RWPE2 (cell line): ENCODE data around the gene NACA.
A peak's percentile ranks its signal among the peaks of the same experiment; 100 is the strongest.
"Not testable (repeated sequence)": the region's sequence is repeated elsewhere in the genome, so short reads cannot be mapped to it uniquely, and the experiment has no call there.

Experiments used
- ATAC-seq: fragments of 200-7000 bp; cut with Tn5 transposase; 3 replicates; pipeline ENCODE4 v1.9.1; 2021; ENCODE audit warnings: low read depth
- DNase-seq: peaks from one replicate; pipeline ENCODE4 v3.0.0-alpha.2; 2020; ENCODE audit warnings: low spot score
- H3K27ac ChIP-seq: fragments of 450-650 bp; 2 replicates; pipeline ENCODE4 v1.5.1; 2017; ENCODE audit warnings: mild to moderate bottlenecking; ENCODE audit not compliant: poor library complexity, severe bottlenecking
- H3K27me3 ChIP-seq: fragments of 250-450 bp; sonication (Bioruptor Pico); 2 replicates; pipeline ENCODE4 v1.5.1; 2021; ENCODE audit warnings: mild to moderate bottlenecking, moderate library complexity; ENCODE audit not compliant: insufficient read depth, poor library complexity, severe bottlenecking
- H3K36me3 ChIP-seq: fragments of 250-450 bp; sonication (Bioruptor Pico); 2 replicates; pipeline ENCODE4 v1.5.1; 2020; ENCODE audit warnings: low read depth, mild to moderate bottlenecking, moderate library complexity
- H3K4me1 ChIP-seq: fragments of 250-450 bp; sonication (Bioruptor Pico); 2 replicates; pipeline ENCODE4 v1.5.1; 2021; ENCODE audit warnings: mild to moderate bottlenecking, moderate library complexity; ENCODE audit not compliant: insufficient read depth, poor library complexity, severe bottlenecking
- H3K4me3 ChIP-seq: fragments of 250-450 bp; sonication (Bioruptor Pico); 2 replicates; pipeline ENCODE4 v1.5.1; 2021; ENCODE audit warnings: mild to moderate bottlenecking, moderate library complexity; ENCODE audit not compliant: severe bottlenecking
- H3K9me3 ChIP-seq: fragments of 250-450 bp; sonication (Bioruptor Pico); 2 replicates; pipeline ENCODE4 v1.5.1; 2021; ENCODE audit warnings: mild to moderate bottlenecking, moderate library complexity; ENCODE audit not compliant: severe bottlenecking
- CTCF ChIP-seq: fragments of 450-650 bp; IDR thresholded peaks from one replicate; pipeline ENCODE4 v1.5.1; 2017; ENCODE audit warnings: mild to moderate bottlenecking, moderate library complexity; ENCODE audit not compliant: poor library complexity, severe bottlenecking

Gene NACA

GRCh38 chr12:56749853-56750252 lies 24.8 kb upstream of the NACA start:
- Histone ChIP-seq H3K27me3 (no peaks in the 10 kb centered on the region), H3K36me3 (peaks cover 59% of the 10 kb centered on the region), H3K4me1 (peaks cover 6% of the 10 kb centered on the region), H3K27ac (no peak overlapping the region), H3K9me3 (no peaks in the 10 kb centered on the region), H3K4me3 (no peak overlapping the region)
- TF ChIP-seq CTCF: no peak
- ATAC-seq (no peak), DNase-seq (no peak)

GRCh38 chr12:56749359-56749758 lies 24.3 kb upstream of the NACA start:
- DNase-seq (no peak), ATAC-seq (no peak)
- H3K27ac ChIP-seq: no peak overlapping the region
- peaks cover 64% of the 10 kb centered on the region for H3K36me3 ChIP-seq
- peaks cover 6% of the 10 kb centered on the region for H3K4me1 ChIP-seq
- no peaks in the 10 kb centered on the region for H3K9me3 ChIP-seq
- TF ChIP-seq CTCF: no peak
- no peak overlapping the region for H3K4me3 ChIP-seq
- no peaks in the 10 kb centered on the region for H3K27me3 ChIP-seq

- H3K4me1 ChIP-seq: peaks cover 3% of the 10 kb centered on the region
- DNase-seq (no peak), ATAC-seq (no peak)
- no peak for TF ChIP-seq CTCF
- no peak overlapping the region for H3K27ac ChIP-seq
- no peaks in the 10 kb centered on the region for H3K9me3 ChIP-seq
- peaks cover 57% of the 10 kb centered on the region for H3K36me3 ChIP-seq
- no peak overlapping the region for H3K4me3 ChIP-seq
- no peaks in the 10 kb centered on the region for H3K27me3 ChIP-seq
Observed at GRCh38 chr12:56728139-56728861, 3.2 kb upstream of the NACA start.

GRCh38 chr12:56726196-56726675 lies 1.1 kb upstream of the NACA start:
- not testable (repeated sequence) for H3K4me3 ChIP-seq, H3K9me3 ChIP-seq, DNase-seq, H3K27me3 ChIP-seq, ATAC-seq
- Histone ChIP-seq H3K4me1 (peaks cover 22% of the 10 kb centered on the region), H3K27ac (peak overlapping the region; percentile 79), H3K36me3 (peaks cover 61% of the 10 kb centered on the region)

- no peaks in the 10 kb centered on the region for H3K27me3 ChIP-seq
- no peak for DNase-seq
- no peak for TF ChIP-seq CTCF
- H3K9me3 ChIP-seq: no peaks in the 10 kb centered on the region
- H3K36me3 ChIP-seq: peaks cover 61% of the 10 kb centered on the region
- peak overlapping the region; percentile 79 for H3K27ac ChIP-seq
- H3K4me3 ChIP-seq: peak overlapping the region; percentile 74
- ATAC-seq: no peak
- H3K4me1 ChIP-seq: peaks cover 22% of the 10 kb centered on the region
Observed at GRCh38 chr12:56725723-56726102, 614 bp upstream of the NACA start.
